Effector CD8-positive, alpha-beta T cell (primary cell): ENCODE measurements around the gene ICE2.
"Not testable (repeated sequence)": the region's sequence is repeated elsewhere in the genome, so short reads cannot be mapped to it uniquely, and the experiment has no call there.

Experiments
- DNase-seq: peaks from one replicate; lab custom pipeline; 2025; lab: John Stamatoyannopoulos, UW

The ICE2 gene

DNA sequence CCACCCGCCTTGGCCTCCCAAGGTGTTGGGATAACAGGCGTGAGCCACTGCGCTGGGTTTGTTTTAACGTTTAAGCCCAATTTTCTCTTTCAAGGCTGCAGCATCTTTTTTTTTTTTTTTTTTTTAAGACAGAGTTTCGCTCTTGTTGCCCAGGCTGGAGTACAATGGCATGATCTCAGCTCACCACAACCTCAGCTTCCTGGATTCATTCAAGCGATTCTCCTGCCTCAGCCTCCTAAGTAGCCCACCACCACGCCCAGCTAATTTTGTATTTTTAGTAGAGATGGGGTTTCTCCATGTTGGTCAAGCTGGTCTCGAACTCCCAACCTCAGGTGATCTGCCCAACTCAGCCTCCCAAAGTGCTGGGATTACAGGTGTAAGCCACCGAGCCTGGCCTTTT is 68.6 kb downstream of the ICE2 start:
- not testable (repeated sequence) for DNase-seq

DNA sequence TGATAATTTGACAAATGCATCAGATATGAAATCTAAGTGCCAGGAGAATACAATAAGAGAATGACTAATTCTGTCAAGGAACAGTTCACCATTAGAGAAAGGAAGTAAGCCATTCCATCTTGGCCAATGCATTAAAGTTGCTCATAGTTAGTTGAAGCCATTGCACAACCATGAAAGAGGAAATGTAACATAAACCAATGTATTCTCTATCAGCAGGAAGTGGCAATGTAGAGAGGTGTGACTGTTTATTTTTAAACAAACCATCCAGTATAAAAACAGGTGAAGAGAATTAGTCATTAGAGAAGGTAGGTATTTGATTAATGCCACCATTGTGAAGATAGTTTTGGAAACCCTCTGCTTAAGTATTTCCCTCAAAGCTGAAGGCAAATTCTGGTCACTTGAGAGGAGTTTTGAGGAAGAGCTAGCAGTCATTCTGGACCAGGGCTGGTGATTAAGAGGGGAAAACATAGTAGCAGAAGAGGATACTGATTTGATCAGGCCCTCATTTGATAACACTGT is 70.4 kb downstream of the ICE2 start:
- DNase-seq: no peak

DNA sequence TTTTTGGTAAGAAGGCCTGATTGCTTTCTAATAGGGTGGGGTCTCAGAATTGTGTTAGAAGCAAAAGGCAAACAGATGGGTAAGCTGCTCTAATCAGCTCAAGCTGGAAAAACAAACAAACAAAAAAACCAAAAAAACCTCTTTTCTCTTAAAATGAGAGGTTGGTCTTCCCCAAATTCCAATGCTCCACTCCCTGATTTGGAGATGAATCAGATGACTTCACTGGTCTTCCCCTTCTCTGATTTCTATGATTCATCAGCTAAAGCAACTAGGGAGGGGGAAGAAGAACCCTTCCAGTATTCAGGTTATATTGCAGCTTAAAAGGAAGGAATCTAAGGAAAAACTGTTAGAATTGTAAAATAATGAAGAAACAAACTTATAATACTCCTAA is 71.5 kb downstream of the ICE2 start:
- DNase-seq: no peak

DNA sequence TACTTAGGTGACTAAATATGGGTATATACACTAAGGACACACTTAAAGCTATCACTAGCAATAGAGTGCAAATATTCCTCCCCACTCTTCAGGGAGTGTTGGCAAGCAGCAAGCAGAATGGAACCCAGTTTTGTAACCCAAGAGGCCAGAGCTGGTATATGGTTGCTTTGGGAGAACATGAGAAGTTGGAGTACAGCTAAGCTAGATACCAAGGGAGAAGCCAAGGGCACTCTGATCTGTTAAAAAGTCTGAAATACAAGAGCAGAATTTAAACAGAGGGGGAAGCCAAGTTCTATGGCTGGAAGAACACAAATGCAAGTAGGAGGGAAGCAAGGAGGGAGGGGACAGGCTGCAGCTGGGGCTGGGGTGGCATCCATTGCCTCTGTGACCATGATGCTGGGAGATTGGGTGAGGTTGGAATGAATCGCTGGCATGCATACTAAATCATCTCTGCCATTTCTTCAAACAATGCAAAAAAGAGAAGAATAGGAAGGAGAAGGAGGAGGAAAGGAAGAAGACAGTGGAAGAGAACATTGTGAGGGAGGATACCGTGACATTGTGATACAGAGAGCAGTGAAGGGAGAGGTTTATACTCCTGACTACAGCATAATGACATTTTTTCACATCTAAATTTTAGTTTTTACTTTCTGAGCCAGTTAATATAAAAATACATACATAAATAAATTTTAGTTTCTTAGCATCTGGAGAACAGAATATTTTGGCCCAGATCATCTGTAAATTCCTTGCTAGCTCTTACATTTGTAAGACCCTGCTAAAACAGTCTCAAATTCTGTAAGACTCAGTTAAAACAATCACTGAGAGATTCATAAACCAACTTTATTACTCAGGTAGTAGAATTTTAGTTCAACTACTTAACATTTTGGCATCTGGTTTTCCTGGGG is 72.2 kb downstream of the ICE2 start:
- no peak for DNase-seq

DNA sequence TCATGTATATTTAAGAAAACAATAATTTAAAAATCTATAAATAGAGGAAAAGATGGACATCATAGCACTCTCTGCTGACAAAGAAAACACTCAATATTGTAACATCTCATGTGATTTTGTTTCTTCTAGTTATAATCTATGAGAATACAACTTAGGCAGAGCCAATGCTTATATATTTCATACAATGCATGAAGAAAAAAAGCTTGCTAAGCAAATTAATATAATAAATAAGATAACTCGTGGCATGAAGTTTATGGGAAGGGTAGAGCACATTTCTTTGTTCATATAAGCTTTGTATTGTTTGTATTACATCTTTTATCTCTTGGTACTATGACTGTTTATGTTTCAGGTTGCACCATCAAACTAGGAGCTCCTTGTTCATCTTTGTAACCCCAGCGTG is 73.5 kb downstream of the ICE2 start:
- no peak for DNase-seq

DNA sequence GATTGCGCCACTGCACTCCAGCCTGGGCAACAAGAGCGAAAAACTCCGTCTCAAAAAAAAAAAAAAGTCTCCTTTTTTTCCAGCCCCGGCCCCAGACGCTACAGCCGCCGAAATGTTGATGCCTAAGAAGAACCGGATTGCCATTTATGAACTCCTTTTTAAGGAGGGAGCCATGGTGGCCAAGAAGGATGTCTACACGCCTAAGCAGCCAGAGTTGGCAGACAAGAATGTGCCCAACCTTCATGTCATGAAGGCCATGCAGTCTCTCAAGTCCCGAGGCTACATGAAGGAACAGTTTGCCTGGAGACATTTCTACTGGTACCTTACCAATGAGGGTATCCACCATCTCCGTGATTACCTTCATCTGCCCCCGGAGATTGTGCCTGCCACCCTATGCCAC is 74.6 kb downstream of the ICE2 start:
- not testable (repeated sequence) for DNase-seq

DNA sequence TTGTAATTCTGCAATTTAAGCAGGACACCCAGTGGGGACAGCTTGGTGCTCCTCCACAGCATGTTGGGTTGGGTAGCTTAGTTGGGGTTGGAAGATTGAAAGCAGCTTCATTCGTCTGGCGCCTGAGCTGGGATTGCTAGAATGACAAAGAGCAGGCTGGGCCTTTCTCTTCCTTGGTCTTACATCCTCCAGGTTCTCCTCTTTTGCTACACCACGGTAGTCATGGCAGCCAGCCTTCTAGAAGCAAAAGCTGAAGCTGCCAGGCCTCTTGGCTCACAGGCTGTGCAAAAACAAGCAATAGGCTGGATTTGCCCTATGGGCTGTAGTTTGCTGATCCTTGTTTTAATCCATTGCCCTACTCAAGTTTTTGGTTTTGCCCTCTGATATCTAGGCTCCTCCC is 78.0 kb downstream of the ICE2 start:
- DNase-seq: no peak

DNA sequence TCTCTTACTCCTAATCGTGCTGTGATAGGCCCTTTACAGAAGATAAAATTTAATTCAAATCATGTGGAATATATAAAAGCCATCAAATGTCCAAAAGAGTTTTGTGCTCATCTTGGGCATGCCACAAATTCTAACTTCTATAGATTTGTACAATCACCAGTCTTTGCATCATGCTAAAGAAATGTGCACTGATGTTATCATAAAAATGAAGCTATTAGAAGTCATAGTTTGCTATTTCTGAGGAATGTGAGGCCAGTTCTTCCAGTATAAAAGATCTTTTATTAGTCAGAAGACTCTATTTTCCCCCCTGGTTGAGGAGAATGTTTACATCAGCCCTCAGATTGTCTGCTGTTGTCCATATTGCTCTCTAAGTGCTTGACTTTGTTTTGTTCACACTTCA is 79.0 kb downstream of the ICE2 start:
- no peak for DNase-seq

DNA sequence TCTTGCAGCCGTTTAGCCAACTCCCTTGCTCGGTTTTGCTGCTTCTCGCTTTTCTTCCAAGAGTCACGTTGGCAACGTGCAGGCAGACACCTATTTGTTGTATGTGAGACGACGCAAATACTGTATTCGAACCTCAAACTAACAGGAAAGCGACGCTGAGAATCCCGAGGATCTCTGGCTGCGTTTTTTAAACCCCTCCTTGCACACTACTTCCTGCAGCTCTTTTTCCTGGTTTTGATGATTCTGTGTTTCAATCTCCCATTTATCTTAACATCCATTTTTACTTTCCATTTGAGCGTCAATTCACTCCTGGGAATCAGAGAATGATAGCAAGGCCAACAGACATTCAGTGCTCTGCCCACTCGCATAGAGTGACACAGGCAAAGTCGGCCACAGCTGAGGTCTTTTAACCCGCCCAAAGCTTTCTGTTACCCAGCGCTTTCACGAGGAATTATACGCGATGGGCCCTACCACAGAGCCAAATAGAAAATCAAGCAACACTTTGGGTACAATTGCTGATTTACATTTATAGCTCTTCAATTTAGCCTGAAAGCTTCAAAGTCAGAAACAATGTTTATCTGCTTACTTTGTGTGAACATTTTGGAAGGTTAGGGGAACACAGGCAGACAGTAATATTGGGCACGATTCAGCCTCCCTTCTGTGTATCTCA is 79.6 kb downstream of the ICE2 start:
- no peak for DNase-seq

DNA sequence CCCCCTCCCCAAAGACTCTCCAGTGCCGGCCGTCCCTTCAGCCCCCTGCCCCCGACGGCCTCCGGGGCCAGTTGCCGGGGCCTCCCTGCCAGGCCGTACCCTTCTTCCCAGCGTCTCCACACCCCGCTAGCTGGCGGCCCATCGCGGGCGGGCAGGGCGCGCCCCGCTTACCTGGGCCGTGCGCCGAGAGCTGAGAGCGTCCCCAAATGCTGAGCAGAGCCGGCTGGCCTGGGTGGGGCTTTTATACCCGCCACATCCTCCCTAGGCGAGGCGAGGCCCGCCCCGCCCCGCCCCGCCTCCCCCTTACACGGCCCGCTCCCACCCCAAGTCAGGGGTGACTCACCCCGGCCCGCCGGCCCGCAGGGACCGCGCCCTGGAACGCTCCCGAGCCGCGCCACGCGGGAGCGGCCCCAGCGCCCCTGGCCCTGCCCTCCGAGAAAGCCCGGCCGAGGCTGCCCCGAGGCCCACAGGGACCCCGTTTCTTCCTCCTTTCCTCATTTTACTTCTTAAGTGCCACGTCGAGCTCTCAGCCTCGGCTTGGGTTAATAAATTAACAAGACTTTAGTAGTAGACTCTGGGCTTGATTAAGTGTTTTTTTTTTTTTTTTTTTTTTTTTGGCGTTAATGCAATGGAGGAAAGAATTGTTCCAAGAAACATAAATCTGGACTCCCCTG is 81.0 kb downstream of the ICE2 start, which contains the start of gene ANXA2:
Gene ANXA2, minus strand, starts transcription at position 215 of the 674 bp plus-strand sequence. CDS start 11,911 bp downstream, outside the sequence.
- peak; percentile 59 for DNase-seq

DNA sequence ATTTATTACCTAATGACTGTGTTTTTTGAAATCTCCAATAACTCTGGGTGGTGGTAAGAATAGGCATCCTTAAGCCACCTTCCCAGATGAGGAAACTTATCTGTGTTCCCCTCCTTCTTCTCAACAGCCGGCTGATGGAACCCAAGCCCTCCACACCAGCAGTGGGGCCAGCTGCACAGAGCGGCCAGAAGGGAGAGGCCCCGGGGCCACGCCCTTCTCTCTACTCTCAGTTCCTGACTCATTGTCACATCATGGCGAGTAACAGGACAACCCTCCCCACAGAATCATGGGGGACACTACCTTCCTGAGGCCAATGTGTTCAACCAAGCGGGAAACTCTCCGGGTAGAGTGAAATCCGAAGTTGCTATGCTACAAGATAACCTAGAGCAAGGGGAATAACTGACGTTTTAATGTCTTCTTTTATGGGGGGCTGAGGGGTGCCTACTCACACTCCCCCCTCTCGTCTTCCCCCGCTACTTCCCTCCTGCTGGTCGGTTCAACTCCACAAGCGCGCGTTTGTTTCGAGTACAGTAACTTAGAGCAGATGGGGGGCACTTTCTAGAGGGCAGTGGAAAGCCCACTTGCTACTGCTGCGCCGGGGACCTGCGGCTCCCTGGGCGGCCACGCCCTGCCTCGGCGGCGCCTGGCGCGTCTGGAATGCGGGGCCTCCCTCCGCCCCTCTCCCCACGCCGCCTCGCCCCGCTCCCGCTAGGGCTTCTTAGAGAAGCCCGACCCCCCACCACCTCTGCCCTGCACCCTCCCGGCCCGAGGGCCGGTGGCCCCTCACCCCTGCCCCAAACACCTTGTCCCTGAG is 81.8 kb downstream of the ICE2 start:
- no peak for DNase-seq

DNA sequence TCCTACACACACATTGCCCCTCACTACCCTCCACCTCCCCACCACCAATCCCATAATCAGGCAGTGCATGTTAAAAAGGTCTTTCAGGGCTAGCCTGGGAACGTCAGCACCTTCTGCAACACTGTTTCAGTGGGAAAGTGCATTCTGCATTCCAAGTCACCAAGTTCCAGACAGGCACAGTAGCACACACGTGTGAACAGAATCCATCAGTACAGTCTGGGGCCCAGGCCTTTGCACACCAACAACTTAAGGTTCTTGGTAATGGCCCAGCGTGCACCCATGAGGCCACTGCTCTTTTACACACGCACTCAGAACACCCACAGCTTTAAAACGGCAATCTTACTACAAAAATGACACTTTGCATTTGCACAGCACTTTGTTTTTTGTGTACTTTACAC is 82.4 kb downstream of the ICE2 start:
- no peak for DNase-seq

DNA sequence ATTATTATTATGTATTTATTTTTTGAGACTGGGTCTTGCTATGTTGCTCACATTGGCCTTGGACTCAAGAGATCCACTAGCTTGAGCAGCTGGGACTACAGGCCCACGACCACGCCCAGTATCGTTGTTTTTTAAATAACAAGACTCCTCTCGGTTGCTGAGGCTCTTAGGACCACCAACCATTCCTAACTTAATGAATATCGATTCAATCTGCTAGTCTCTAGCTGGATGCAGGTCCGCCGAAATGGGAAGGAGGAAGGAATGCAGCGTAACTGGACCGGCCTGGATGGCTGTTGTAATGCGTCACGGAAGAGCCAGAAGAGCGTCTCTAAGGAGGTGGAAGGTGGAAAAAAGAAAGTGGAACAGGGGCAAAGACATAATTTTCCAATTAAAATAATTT is 82.8 kb downstream of the ICE2 start:
- DNase-seq: no peak

DNA sequence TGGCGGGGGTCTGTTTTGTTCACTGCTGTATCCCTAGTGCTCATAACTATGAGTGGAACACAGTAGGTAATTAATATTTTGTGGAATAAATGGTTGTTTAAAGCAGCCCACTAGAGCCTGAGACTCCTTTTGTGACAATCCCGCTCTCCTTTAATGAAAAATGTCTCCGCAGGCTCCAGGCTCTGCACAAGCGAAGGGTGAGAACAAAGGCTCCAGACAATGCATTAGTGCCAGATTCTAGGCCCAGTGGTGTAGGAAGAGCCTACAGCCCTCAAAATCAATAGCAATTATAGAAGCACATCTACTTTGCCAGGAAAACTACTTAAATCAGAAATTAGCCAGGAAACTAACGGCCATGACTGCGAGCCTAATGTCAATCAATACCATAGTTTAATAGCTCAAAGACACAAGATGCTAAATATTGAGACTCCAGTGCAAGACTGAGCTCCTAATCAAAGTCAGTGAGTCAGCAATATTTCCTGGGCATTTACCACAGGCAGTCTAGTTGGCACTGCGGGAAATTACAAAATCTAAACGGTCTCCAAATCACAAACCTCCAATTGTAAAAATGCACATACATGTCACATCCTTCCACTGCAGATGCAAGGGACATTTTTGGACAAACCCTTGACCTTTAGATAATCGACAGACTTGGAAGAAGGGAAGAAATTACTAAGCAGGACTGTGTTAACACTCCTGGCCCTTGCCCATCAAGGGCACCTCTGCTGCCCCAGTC is 83.5 kb downstream of the ICE2 start:
- DNase-seq: no peak

DNA sequence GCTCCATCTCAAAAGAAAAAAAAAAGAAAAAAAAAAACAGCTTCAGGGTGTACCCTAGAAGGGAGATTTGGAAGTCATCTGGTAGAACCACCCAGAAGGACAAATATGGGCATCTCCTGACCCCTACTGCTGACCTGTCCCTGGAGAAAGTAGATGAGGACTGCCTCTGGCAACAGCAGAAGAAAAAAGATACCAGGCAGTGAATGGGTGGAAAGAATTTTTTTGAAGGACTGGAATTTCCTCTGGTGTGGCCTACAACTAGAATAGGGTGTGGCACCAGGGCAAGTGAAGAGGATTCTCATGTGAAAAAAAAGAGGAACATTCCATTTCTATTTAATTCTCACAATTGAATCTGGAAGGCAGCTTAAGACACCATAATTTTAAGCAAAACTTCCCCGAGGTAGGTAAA is 84.2 kb downstream of the ICE2 start:
- no peak for DNase-seq

DNA sequence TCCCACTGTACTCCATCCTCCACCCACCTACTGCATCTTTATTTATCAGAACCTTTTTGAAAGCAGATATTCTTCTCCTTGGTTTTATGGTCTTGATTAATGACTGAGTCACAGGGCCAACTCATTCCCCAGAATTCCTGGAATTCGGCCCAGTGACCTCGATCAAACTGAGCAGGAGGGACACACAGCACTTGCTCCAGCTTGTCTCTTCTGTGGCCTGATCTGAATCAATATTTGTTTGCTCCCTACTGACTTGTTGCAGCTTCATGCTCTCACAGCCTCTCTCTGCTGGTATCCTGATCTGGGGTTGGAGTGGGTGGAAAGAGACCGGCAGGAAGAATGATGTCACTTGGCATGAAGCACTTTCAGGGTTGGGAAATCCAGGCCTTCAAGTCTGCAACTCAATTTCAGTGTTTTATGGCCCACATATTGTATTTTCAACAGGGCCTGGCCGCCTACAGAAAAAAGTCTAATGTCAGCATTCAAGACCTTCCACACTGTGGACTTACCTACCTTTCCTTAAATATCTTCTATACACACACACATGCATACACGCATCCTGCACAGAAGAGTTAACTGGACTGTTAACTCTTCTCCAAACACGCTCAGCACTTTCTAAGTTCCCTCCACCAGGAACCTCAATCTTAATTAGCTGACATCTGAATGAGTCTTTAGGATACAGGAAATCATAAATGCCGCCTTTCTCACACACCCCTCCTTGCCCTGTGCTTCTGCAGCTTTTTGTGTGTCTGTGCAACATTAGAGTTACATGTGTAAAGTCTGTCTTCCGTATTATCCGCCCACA is 85.8 kb downstream of the ICE2 start:
- no peak for DNase-seq

DNA sequence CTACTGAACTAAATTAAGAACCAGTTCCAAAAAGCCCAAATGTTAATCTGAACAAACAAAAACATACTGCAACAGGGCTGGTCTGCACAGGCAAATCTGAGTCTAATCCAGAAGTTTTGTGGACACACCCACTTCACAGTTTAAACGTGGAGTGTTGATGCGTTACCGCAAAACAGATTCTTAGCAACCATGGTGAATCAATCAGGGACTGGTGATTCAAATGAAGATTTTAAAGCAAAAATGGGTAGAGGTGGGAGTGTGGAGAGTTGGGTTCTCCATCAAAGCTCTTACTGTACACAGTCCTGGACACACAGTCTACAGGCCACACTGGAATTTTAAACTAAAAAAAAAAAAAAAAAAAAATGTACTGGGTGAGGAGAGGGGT is 86.3 kb downstream of the ICE2 start:
- DNase-seq: no peak

DNA sequence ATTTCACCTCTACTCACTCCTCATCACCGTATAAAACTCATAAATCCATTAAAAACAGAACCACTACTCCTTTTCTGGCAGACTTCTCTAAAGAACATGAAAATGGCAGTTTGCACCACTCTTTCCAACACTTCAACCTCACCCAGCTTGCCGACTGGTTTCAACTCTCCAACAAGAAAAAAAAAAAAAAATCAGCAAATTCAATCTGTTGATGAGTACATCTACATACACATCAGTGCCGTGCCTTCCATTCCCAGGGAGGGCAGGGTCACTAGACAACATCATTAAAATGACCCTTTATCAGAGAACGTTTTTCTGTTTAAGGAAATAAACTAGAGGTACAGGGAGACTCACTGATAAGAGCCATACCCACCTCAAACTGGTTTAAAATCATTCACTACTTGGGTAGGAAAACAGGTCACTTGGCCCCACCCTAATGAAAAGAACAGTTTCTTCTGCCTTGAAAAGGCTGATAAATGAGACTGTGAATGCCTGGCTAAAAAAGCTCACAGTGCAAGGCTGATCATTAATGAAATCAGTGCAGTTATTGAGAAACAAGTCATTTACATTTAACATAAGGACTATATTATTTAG is 87.1 kb downstream of the ICE2 start:
- no peak for DNase-seq

DNA sequence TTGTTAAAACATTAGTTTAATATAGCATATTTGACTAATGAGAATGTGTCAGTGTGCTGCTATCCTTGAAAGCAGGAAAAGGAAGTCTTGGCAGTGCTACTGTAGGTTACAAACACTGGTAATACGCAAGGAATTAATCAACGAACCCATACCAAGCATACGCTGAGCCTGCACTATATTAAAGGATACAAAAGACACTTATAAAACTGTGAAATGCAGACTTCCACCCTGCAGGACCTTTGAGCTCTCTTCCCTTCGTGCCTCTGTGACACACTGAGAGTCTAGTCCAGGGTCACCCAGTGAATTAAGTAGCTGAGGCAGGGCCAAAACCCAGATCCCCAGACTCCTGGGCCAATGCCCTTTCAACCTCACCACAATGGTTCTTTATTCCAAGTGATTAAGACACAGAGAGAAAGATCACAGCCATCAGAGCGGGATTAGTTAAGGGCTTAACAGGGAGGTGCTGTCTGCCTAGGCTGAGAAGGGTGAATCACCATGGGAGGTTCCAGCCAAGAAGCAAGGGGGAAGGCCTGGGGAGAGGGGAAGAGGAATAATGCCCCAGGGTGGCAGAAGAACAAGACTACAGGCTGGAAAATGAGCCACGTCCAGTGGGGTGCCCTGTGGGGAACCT is 88.0 kb downstream of the ICE2 start:
- DNase-seq: no peak
